DOHH2 (cell line): ENCODE data around the gene S100A16.

Experiments used
- CTCF ChIP-seq: fragments of 200-600 bp; sonication (generic); IDR thresholded peaks from one replicate; pipeline ENCODE4 v1.5.1; 2014; ENCODE audit warnings: antibody characterized with exemption, mild to moderate bottlenecking, low read depth, low read length; ENCODE audit not compliant: poor library complexity, severe bottlenecking
- EZH2phosphoT487 ChIP-seq: fragments of 200-600 bp; sonication (generic); IDR thresholded peaks from 2 replicates; pipeline ENCODE4 v1.6.1; 2017; ENCODE audit warnings: borderline replicate concordance, mild to moderate bottlenecking, antibody characterized with exemption, low read length, moderate library complexity, mixed read lengths

- no peak for TF ChIP-seq CTCF
- TF ChIP-seq EZH2phosphoT487, result no peak
Measured at GRCh38 chr1:153616144-153616916, 3.4 kb upstream of the S100A16 start, which contains the start of gene S100A14.
